Measurements from ENCODE around the gene ADARB1.

The ADARB1 gene

DNA sequence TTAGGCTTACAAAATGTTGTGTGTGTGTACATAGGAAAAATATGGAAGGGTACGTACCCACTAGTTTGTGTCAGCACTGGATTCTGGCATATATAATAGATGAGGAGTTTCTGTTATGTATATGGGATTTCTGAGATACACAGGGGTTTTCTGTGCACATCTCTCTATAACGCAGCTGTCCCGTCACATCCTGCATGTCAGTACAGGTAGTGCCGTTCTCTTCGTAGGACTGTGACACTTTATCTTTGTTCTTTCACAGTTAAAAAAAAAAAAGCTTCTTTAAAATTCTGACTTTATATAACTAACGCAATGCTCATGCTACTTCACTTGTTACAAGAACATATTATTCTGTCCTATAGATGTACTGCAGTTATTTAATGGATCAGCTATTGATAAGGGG lies 42.9 kb downstream of the ADARB1 start:
- ChIA-PET POLR2A (interaction anchor here (0.6 kb wide), 1 partner anchor 167 kb away, joined by 3 read pairs; no protein-coding TSS in a partner anchor), CTCF (interaction anchor here (0.6 to 10.4 kb wide), 7 partner anchors 11 to 607 kb away, joined by 3 to 120 read pairs (median 5); no protein-coding TSS in a partner anchor)
- Histone ChIP-seq H3K4me3 (ENCODE audit: low read depth, low read length) (no peak overlapping the region), H3K27ac (ENCODE audit: extremely low read depth, low read depth, low read length) (no peak overlapping the region), H3K4me1 (ENCODE audit: control insufficient read depth, insufficient read depth, low read length) (peaks cover 11% of the 10 kb centered on the region), H3K9me3 (ENCODE audit: control insufficient read depth, insufficient read depth, low read depth, low read length) (no peaks in the 10 kb centered on the region), H3K36me3 (ENCODE audit: control insufficient read depth in 2 of 2, insufficient read depth in 1 of 2, low read length in 2 of 2) (no peaks in the 10 kb centered on the region)
- no peak for TF ChIP-seq ZNF670 (tag by site-specific recombination; IDR thresholded peaks at IDR 0.05; ENCODE audit: low read depth)
- no peak for TF ChIP-seq ZBTB7A (tag by site-specific recombination; IDR thresholded peaks at IDR 0.05; ENCODE audit: low read depth)
- TF ChIP-seq, protein P1, sequence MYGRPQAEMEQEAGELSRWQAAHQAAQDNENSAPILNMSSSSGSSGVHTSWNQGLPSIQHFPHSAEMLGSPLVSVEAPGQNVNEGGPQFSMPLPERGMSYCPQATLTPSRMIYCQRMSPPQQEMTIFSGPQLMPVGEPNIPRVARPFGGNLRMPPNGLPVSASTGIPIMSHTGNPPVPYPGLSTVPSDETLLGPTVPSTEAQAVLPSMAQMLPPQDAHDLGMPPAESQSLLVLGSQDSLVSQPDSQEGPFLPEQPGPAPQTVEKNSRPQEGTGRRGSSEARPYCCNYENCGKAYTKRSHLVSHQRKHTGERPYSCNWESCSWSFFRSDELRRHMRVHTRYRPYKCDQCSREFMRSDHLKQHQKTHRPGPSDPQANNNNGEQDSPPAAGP (tag by site-specific recombination; IDR thresholded peaks at IDR 0.05), result no peak
- TF ChIP-seq ZNF792 (tag by site-specific recombination; IDR thresholded peaks at IDR 0.05), result no peak
- TF ChIP-seq, protein P2, sequence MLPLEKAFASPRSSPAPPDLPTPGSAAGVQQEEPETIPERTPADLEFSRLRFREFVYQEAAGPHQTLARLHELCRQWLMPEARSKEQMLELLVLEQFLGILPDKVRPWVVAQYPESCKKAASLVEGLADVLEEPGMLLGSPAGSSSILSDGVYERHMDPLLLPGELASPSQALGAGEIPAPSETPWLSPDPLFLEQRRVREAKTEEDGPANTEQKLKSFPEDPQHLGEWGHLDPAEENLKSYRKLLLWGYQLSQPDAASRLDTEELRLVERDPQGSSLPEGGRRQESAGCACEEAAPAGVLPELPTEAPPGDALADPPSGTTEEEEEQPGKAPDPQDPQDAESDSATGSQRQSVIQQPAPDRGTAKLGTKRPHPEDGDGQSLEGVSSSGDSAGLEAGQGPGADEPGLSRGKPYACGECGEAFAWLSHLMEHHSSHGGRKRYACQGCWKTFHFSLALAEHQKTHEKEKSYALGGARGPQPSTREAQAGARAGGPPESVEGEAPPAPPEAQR (tag by site-specific recombination; IDR thresholded peaks at IDR 0.05), result no peak
- TF ChIP-seq ZNF138 (tag by site-specific recombination; IDR thresholded peaks at IDR 0.05; ENCODE audit: borderline replicate concordance), result no peak
- TF ChIP-seq ZNF571 (tag by site-specific recombination; IDR thresholded peaks at IDR 0.05), result no peak
- no peak for TF ChIP-seq ZNF133 (tag by site-specific recombination; IDR thresholded peaks at IDR 0.05)
- TF ChIP-seq ZNF311 (tag by site-specific recombination; IDR thresholded peaks at IDR 0.05; ENCODE audit: borderline replicate concordance), result no peak

DNA sequence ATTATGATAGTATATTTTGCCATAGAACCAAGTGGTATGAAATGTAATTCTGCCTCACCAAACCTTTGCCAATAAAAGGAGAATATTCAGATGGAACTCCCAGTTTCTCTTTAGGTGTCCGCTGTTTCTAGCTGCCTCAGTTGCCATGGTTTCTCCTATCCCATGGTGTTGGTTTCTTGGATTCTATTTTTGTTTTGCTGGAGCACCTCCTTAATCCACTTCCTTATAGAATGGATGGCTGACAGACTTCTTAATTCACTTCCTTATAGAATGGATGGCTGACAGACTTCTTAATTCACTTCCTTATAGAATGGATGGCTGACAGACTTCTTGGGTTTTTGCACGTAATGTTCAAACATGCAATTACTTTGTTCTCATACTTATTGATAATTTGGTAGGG lies 43.7 kb downstream of the ADARB1 start:
- ChIA-PET POLR2A (interaction anchor here (0.6 kb wide), 1 partner anchor 168 kb away, joined by 3 read pairs; no protein-coding TSS in a partner anchor), CTCF (interaction anchor here (1.1 to 10.4 kb wide), 4 partner anchors 10 to 168 kb away, joined by 4 to 120 read pairs (median 10); no protein-coding TSS in a partner anchor)
- no peak overlapping the region for H3K4me3 ChIP-seq (ENCODE audit: low read depth, low read length)
- H3K4me1 ChIP-seq (ENCODE audit: control insufficient read depth, insufficient read depth, low read length), result peaks cover 11% of the 10 kb centered on the region
- H3K9me3 ChIP-seq (ENCODE audit: control insufficient read depth, insufficient read depth, low read depth, low read length), result no peaks in the 10 kb centered on the region
- no peak overlapping the region for H3K27ac ChIP-seq (ENCODE audit: extremely low read depth, low read depth, low read length)
- TF ChIP-seq ZNF624 (tag by site-specific recombination; IDR thresholded peaks at IDR 0.05) (peak; percentile 67; the same call in 1 of the 2 replicates), SETDB1 (IDR thresholded peaks at IDR 0.05; ENCODE audit: insufficient read length, low read length) (peak; percentile 66)
- TF ChIP-seq, protein P3, sequence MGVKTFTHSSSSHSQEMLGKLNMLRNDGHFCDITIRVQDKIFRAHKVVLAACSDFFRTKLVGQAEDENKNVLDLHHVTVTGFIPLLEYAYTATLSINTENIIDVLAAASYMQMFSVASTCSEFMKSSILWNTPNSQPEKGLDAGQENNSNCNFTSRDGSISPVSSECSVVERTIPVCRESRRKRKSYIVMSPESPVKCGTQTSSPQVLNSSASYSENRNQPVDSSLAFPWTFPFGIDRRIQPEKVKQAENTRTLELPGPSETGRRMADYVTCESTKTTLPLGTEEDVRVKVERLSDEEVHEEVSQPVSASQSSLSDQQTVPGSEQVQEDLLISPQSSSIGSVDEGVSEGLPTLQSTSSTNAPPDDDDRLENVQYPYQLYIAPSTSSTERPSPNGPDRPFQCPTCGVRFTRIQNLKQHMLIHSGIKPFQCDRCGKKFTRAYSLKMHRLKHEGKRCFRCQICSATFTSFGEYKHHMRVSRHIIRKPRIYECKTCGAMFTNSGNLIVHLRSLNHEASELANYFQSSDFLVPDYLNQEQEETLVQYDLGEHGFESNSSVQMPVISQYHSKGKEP (tag by site-specific recombination; IDR thresholded peaks at IDR 0.05), result no peak
- no peaks in the 10 kb centered on the region for H3K36me3 ChIP-seq (ENCODE audit: control insufficient read depth in 2 of 2, insufficient read depth in 1 of 2, low read length in 2 of 2)

DNA sequence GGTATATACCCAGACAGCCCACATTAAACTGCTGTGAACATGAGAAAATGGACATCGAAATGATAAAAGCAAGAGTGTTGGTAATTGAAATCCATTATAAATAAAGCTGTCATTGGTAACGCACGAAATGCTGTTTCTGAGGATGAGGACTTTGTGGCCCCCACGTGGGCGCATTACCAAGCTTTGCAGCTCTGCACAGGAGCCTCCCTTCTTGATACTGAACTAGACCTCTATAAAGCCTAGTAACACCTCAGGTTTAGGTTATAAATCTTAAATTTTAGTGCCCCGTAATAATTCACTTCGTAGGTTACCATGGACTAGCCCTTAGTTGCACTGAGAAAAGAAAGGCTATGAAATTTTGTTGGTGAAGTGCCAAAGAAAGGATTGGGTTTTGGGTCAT lies 45.4 kb downstream of the ADARB1 start:
- ChIA-PET CTCF (interaction anchor here (0.6 to 10.4 kb wide), 5 partner anchors 9 to 174 kb away, joined by 3 to 120 read pairs (median 4); no protein-coding TSS in a partner anchor), POLR2A (no interaction called here)
- Histone ChIP-seq H3K36me3 (ENCODE audit: control insufficient read depth in 2 of 2, insufficient read depth in 1 of 2, low read length in 2 of 2) (no peaks in the 10 kb centered on the region), H3K27ac (ENCODE audit: extremely low read depth, low read depth, low read length) (no peak overlapping the region), H3K9me3 (ENCODE audit: control insufficient read depth, insufficient read depth, low read depth, low read length) (no peaks in the 10 kb centered on the region), H3K4me3 (ENCODE audit: low read depth, low read length) (no peak overlapping the region), H3K4me1 (ENCODE audit: control insufficient read depth, insufficient read depth, low read length) (peaks cover 11% of the 10 kb centered on the region)
- no peak for TF ChIP-seq ZNF335 (tag by site-specific recombination; conservative IDR thresholded peaks at IDR 0.05)
- TF ChIP-seq, protein P3 (tag by site-specific recombination; IDR thresholded peaks at IDR 0.05), result peak; percentile 29; the same call in 1 of the 2 replicates
- no peak for TF ChIP-seq ZNF140 (tag by site-specific recombination; IDR thresholded peaks at IDR 0.05)
